ENCODE results near the gene SLC1A3. TPM values are rescaled to one million over a fixed set of nuclear protein-coding genes. Genes with fewer than 3 reads are reported as not detected.
A peak's percentile ranks its signal among the peaks of the same experiment; 100 is the strongest.

Gene SLC1A3
- total RNA-seq, 1 donor from 2014 or later = 93.2 TPM

- no peak overlapping the region for H3K27ac Mint-ChIP-seq
- no peak for TF ChIP-seq CTCF (conservative IDR thresholded peaks at IDR 0.05)
- H3K9me3 Mint-ChIP-seq = no peaks in the 10 kb centered on the region
- H3K4me1 Mint-ChIP-seq (ENCODE audit: unreplicated experiment) = no peaks in the 10 kb centered on the region
- DNase-seq (ENCODE audit: extremely low spot score, unreplicated experiment) = no peak
- peaks cover 16% of the 10 kb centered on the region for H3K27me3 Mint-ChIP-seq
- H3K36me3 Mint-ChIP-seq = no peaks in the 10 kb centered on the region
- no peak overlapping the region for H3K4me3 Mint-ChIP-seq
These were observed 117.5 kb downstream of the SLC1A3 start for GRCh38 chr5:36723912-36724311.

- H3K27me3 Mint-ChIP-seq = peaks cover 18% of the 10 kb centered on the region
- H3K4me1 Mint-ChIP-seq (ENCODE audit: unreplicated experiment) = no peaks in the 10 kb centered on the region
- no peak for TF ChIP-seq CTCF (conservative IDR thresholded peaks at IDR 0.05)
- DNase-seq (ENCODE audit: extremely low spot score, unreplicated experiment) = no peak
- no peaks in the 10 kb centered on the region for H3K9me3 Mint-ChIP-seq
- no peak overlapping the region for H3K27ac Mint-ChIP-seq
- no peaks in the 10 kb centered on the region for H3K36me3 Mint-ChIP-seq
- H3K4me3 Mint-ChIP-seq = no peak overlapping the region
These were observed 118.3 kb downstream of the SLC1A3 start for GRCh38 chr5:36724467-36725332.

- Mint-ChIP-seq H3K27ac (no peak overlapping the region), H3K9me3 (no peaks in the 10 kb centered on the region), H3K36me3 (no peaks in the 10 kb centered on the region), H3K27me3 (peaks cover 13% of the 10 kb centered on the region), H3K4me3 (no peak overlapping the region), H3K4me1 (ENCODE audit: unreplicated experiment) (no peaks in the 10 kb centered on the region)
- no peak for DNase-seq (ENCODE audit: extremely low spot score, unreplicated experiment)
- no peak for TF ChIP-seq CTCF (conservative IDR thresholded peaks at IDR 0.05)
These were observed 119.9 kb downstream of the SLC1A3 start for GRCh38 chr5:36726317-36726716.

- H3K9me3 Mint-ChIP-seq = no peaks in the 10 kb centered on the region
- H3K4me1 Mint-ChIP-seq (ENCODE audit: unreplicated experiment) = no peaks in the 10 kb centered on the region
- DNase-seq (ENCODE audit: extremely low spot score, unreplicated experiment) = no peak
- H3K27ac Mint-ChIP-seq = no peak overlapping the region
- no peaks in the 10 kb centered on the region for H3K36me3 Mint-ChIP-seq
- no peak for TF ChIP-seq CTCF (conservative IDR thresholded peaks at IDR 0.05)
- H3K27me3 Mint-ChIP-seq = peaks cover 13% of the 10 kb centered on the region
- no peak overlapping the region for H3K4me3 Mint-ChIP-seq
These were observed 120.4 kb downstream of the SLC1A3 start for GRCh38 chr5:36726767-36727166.

- H3K4me3 Mint-ChIP-seq = no peak overlapping the region
- no peak for DNase-seq (ENCODE audit: extremely low spot score, unreplicated experiment)
These were observed 122.5 kb downstream of the SLC1A3 start for GRCh38 chr5:36728697-36729543.

More at GRCh38 chr5:36728697-36729543, 122.5 kb downstream of the SLC1A3 start:
- peak; percentile 86 for TF ChIP-seq CTCF (conservative IDR thresholded peaks at IDR 0.05)
- H3K9me3 Mint-ChIP-seq = no peaks in the 10 kb centered on the region
- no peak overlapping the region for H3K27ac Mint-ChIP-seq
- H3K36me3 Mint-ChIP-seq = no peaks in the 10 kb centered on the region
- H3K4me1 Mint-ChIP-seq (ENCODE audit: unreplicated experiment) = no peaks in the 10 kb centered on the region
- peaks cover 13% of the 10 kb centered on the region for H3K27me3 Mint-ChIP-seq
